HepG2 (cell line): Measurements from ENCODE around the gene DLG5. TPM values are rescaled to one million over a fixed set of nuclear protein-coding genes. Genes with fewer than 3 reads are reported as not detected.

Experiments
- ATAC-seq: fragments of 200-7000 bp; cut with Tn5 transposase; 3 replicates; pipeline ENCODE4 v1.9.1; 2020; ENCODE audit warnings: mild to moderate bottlenecking, moderate library complexity
- BruUV-seq: library from RNA; stranded (reverse); fragments of 400-500 nt; replicated peaks from 2 replicates; lab custom pipeline; 2021; lab: Mats Ljungman, UMichigan
- CTCF ChIA-PET: fragments of 300-600 bp; formaldehyde crosslinking; extraction: SDS; loops from one replicate; lab custom pipeline; 2021; ENCODE audit warnings: low total read pairs, inconsistent platforms, low intra/inter-chr PET ratio; lab: Yijun Ruan, JAX
- POLR2A ChIA-PET: fragments of 350-600 bp; sonication (Branson Sonifier 250); formaldehyde crosslinking; loops from one replicate; lab custom pipeline; 2020; ENCODE audit warnings: antibody characterized with exemption, inconsistent platforms; lab: Yijun Ruan, JAX
- DNase-seq: peaks from one replicate; pipeline ENCODE4 v3.0.0-alpha.2; 2015; ENCODE audit warnings: low spot score
- FAIRE-seq: peaks from 3 replicates; lab custom pipeline; 2011; peaks lifted over from hg19 to GRCh38; lab: Jason Lieb, UNC
- H2AFZ ChIP-seq: one replicate; pipeline ENCODE4 v1.6.1; 2011; ENCODE audit warnings: low read length, inconsistent platforms
- H3K27ac ChIP-seq: fragments of 300-600 bp; 3 replicates; pipeline ENCODE4 v1.8.0; 2011; ENCODE audit warnings: mixed run types, mild to moderate bottlenecking, mixed read lengths, low read length, inconsistent platforms; ENCODE audit not compliant: insufficient read depth; ENCODE audit errors: extremely low read length
- H3K27me3 ChIP-seq, 2 experiments: fragments of 200-600 bp in 1 of 2; 2 replicates in 1 of 2; 3 replicates in 1 of 2; pipeline versions ENCODE4 v1.6.0 to v1.8.0; 2011; ENCODE audit warnings: low read length in 2 of 2, mild to moderate bottlenecking in 2 of 2, moderate library complexity in 2 of 2, inconsistent platforms in 1 of 2; ENCODE audit not compliant: insufficient read depth in 2 of 2, control insufficient read depth in 1 of 2
- H3K36me3 ChIP-seq, 2 experiments: fragments of 200-600 bp in 1 of 2; replicated peaks in 1 of 2; 2 replicates in 1 of 2; 3 replicates in 1 of 2; pipeline versions ENCODE4 v1.5.1 to v1.8.0; 2011; ENCODE audit warnings: low read length in 2 of 2, inconsistent platforms in 1 of 2; ENCODE audit not compliant: insufficient read depth in 2 of 2, control insufficient read depth in 1 of 2
- H3K4me1 ChIP-seq: 2 replicates; pipeline ENCODE4 v1.5.1; 2012; ENCODE audit warnings: low read length, inconsistent platforms; ENCODE audit not compliant: insufficient read depth
- H3K4me2 ChIP-seq: 2 replicates; pipeline ENCODE4 v1.6.0; 2011; ENCODE audit warnings: low read depth, low read length, inconsistent platforms
- H3K4me3 ChIP-seq, 3 experiments: fragments of 200-600 bp in 1 of 3; sonication (generic), shearing (Covaris generic) in 1 of 3; replicated peaks in 1 of 3; 2 replicates each; pipeline ENCODE4 v1.5.1; 2011 to 2016; ENCODE audit warnings: low read length in 3 of 3, inconsistent platforms in 2 of 3, low read depth in 2 of 3, mild to moderate bottlenecking in 2 of 3, control low read depth in 1 of 3, mixed read lengths in 1 of 3; ENCODE audit not compliant: insufficient read depth in 1 of 3
- H3K79me2 ChIP-seq: one replicate; pipeline ENCODE4 v1.6.1; 2011; ENCODE audit warnings: low read length, inconsistent platforms; ENCODE audit not compliant: insufficient read depth
- H3K9ac ChIP-seq: 2 replicates; pipeline ENCODE4 v1.6.0; 2011; ENCODE audit warnings: mild to moderate bottlenecking, low read depth, low read length, inconsistent platforms; ENCODE audit not compliant: insufficient read depth
- H3K9me3 ChIP-seq: 2 replicates; pipeline ENCODE4 v1.5.1; 2012; ENCODE audit warnings: mild to moderate bottlenecking, low read length
- H4K20me1 ChIP-seq: 2 replicates; pipeline ENCODE4 v1.6.0; 2011; ENCODE audit warnings: inconsistent platforms, mild to moderate bottlenecking, low read length, moderate library complexity; ENCODE audit not compliant: insufficient read depth
- CEBPB ChIP-seq: IDR thresholded peaks from 2 replicates; pipeline ENCODE4 v1.6.1; 2011; ENCODE audit warnings: low read depth, low read length, improper control_type of control experiment, borderline replicate concordance
- CEBPG ChIP-seq: IDR thresholded peaks from 2 replicates; pipeline ENCODE4 v1.6.1; 2016
- MAFK ChIP-seq, 2 experiments: IDR thresholded peaks in 1 of 2; conservative IDR thresholded peaks in 1 of 2; 2 replicates each; pipeline ENCODE4 v1.6.1; 2011; ENCODE audit warnings: improper control_type of control experiment in 2 of 2, low read length in 2 of 2
- TP53 ChIP-seq: sonication (generic); formaldehyde crosslinking; conservative IDR thresholded peaks from 2 replicates; pipeline ENCODE4 v1.4.0; 2020; ENCODE audit warnings: missing genetic modification reagents
- ZNF121 ChIP-seq: sonication (generic); formaldehyde crosslinking; IDR thresholded peaks from 2 replicates; pipeline ENCODE4 v1.5.0; 2020; ENCODE audit warnings: mild to moderate bottlenecking, missing genetic modification reagents
- ZNF564 ChIP-seq: sonication (generic); formaldehyde crosslinking; IDR thresholded peaks from 2 replicates; pipeline ENCODE4 v1.8.1; 2023; ENCODE audit warnings: mild to moderate bottlenecking, missing genetic modification reagents
- ZNF614 ChIP-seq: IDR thresholded peaks from 2 replicates; pipeline ENCODE4 v1.6.1; 2018; ENCODE audit warnings: missing biosample characterization, missing genetic modification reagents, inconsistent platforms, borderline replicate concordance
- ZNF660 ChIP-seq: sonication (generic); formaldehyde crosslinking; IDR thresholded peaks from 2 replicates; pipeline ENCODE4 v1.5.1; 2020; ENCODE audit warnings: mild to moderate bottlenecking, low read depth, missing genetic modification reagents, borderline replicate concordance
- WGBS: methylation state at CpG from one replicate; pipeline ENCODE4 v1.1.6; 2017; ENCODE audit warnings: low lambda C conversion rate; 5-methylcytosine and 5-hydroxymethylcytosine counted together
- in situ Hi-C: cut with HindIII; loops from 2 replicates; pipeline ENCODE4 v1.10.0; 2017; ENCODE audit warnings: low pct_unique_long_range_greater_than_20kb; ENCODE audit not compliant: extremely low pct_ligation_motif_present
- intact Hi-C: fragments of 100-400 bp; cut with micrococcal nuclease; formaldehyde crosslinking; loops from one replicate; pipeline ENCODE4 v1.10.0; 2022; ENCODE audit not compliant: unreplicated experiment
- polyA plus RNA-seq, 8 experiments: library from polyadenylated mRNA; depleted of rRNA in 3 of 8; stranded (reverse) in 7 of 8; unstranded in 1 of 8; fragments of >200 nt; fragmentation: Illumina TruSeq in 4 of 8; extraction: Trizol in 4 of 8; gene quantifications; 2 replicates each; pipeline versions ENCODE4 v1.2.1 to v1.2.3, GENCODE V29; 2011 to 2016; ENCODE audit warnings: low read depth in 4 of 8, missing spikeins in 1 of 8, mixed read lengths in 1 of 8; ENCODE audit not compliant: insufficient read depth in 1 of 8
- total RNA-seq, 5 experiments: library from RNA; depleted of rRNA; stranded (reverse); fragments of >200 nt; fragmentation: Illumina TruSeq; extraction: Trizol; gene quantifications; 2 replicates each; pipeline ENCODE4 v1.2.3, GENCODE V29; 2016; ENCODE audit warnings: low read depth in 1 of 5
- TF ChIP-seq, protein P1 (sequence below): sonication (generic); formaldehyde crosslinking; IDR thresholded peaks from 2 replicates; pipeline ENCODE4 v1.4.0; 2020; ENCODE audit warnings: mild to moderate bottlenecking, missing genetic modification reagents

The DLG5 gene
- total and polyA plus RNA-seq, 2 of the 13 experiments (the other 11 are each of a cell fraction or from before 2014, with no cell fraction given), result 15.5 to 18.2 TPM

- Histone ChIP-seq H3K4me1 (peaks cover 88% of the 10 kb centered on the region), H3K27me3 (no peaks in the 10 kb centered on the region), H3K79me2 (peaks cover 62% of the 10 kb centered on the region), H3K36me3 (no peaks in the 10 kb centered on the region), H4K20me1 (no peaks in the 10 kb centered on the region), H2AFZ (no peak overlapping the region), H3K9me3 (no peaks in the 10 kb centered on the region), H3K27ac (peak overlapping the region; percentile 86), H3K9ac (peak overlapping the region; percentile 63), H3K4me2 (peak overlapping the region; percentile 79), H3K4me3 (peak overlapping the region in 1 of 3 experiments; percentile 50; a peak in 1 of 6 replicates)
- peak; percentile 28 for FAIRE-seq
- no peak for DNase-seq
- 41% methylated on average over 9 of the region's 9 CpGs for WGBS
- TF ChIP-seq TP53 (CRISPR knock-in tag) (0 out of 2 replicates have a peak, but pooled peaks have one; percentile 12), MAFK (conservative IDR thresholded peaks at IDR 0.05 in 1 of 2, IDR thresholded peaks at IDR 0.05 in 1 of 2; ENCODE audit: low read length in 2 of 2) (peak; percentile 9 to 32; a peak in 1 of 4 replicates), CEBPB (peak; percentile 8; the same call in 1 of the 2 replicates), ZNF564 (CRISPR knock-in tag) (no peak), ZNF121 (CRISPR knock-in tag) (no peak), ZNF614 (CRISPR knock-in tag) (0 out of 2 replicates have a peak, but pooled peaks have one; percentile 4), CEBPG (CRISPR knock-in tag) (no peak), ZNF660 (CRISPR knock-in tag) (no peak)
- TF ChIP-seq, protein P1, sequence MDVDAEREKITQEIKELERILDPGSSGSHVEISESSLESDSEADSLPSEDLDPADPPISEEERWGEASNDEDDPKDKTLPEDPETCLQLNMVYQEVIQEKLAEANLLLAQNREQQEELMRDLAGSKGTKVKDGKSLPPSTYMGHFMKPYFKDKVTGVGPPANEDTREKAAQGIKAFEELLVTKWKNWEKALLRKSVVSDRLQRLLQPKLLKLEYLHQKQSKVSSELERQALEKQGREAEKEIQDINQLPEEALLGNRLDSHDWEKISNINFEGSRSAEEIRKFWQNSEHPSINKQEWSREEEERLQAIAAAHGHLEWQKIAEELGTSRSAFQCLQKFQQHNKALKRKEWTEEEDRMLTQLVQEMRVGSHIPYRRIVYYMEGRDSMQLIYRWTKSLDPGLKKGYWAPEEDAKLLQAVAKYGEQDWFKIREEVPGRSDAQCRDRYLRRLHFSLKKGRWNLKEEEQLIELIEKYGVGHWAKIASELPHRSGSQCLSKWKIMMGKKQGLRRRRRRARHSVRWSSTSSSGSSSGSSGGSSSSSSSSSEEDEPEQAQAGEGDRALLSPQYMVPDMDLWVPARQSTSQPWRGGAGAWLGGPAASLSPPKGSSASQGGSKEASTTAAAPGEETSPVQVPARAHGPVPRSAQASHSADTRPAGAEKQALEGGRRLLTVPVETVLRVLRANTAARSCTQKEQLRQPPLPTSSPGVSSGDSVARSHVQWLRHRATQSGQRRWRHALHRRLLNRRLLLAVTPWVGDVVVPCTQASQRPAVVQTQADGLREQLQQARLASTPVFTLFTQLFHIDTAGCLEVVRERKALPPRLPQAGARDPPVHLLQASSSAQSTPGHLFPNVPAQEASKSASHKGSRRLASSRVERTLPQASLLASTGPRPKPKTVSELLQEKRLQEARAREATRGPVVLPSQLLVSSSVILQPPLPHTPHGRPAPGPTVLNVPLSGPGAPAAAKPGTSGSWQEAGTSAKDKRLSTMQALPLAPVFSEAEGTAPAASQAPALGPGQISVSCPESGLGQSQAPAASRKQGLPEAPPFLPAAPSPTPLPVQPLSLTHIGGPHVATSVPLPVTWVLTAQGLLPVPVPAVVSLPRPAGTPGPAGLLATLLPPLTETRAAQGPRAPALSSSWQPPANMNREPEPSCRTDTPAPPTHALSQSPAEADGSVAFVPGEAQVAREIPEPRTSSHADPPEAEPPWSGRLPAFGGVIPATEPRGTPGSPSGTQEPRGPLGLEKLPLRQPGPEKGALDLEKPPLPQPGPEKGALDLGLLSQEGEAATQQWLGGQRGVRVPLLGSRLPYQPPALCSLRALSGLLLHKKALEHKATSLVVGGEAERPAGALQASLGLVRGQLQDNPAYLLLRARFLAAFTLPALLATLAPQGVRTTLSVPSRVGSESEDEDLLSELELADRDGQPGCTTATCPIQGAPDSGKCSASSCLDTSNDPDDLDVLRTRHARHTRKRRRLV (CRISPR knock-in tag), result 0 out of 2 replicates have a peak, but pooled peaks have one; percentile 7
- BruUV-seq, result TSS peak; percentile 44
- no peak for ATAC-seq
- ChIA-PET POLR2A (interaction anchor here (1.0 to 2.6 kb wide), 5 partner anchors 8 to 63 kb away, joined by 4 to 12 read pairs (median 6); partner anchors contain the start of gene DLG5), CTCF (no interaction called here)
- in situ Hi-C loops (loop anchor here (5.0 kb wide), 1 partner anchor 63 kb away; no protein-coding TSS in a partner anchor), intact Hi-C loops (loop anchor here (1.0 to 5.0 kb wide), 4 partner anchors 60 to 120 kb away; partner anchors contain the start of gene POLR3A)
Measured at GRCh38 chr10:77909021-77909748, 17.4 kb downstream of the DLG5 start.
